ENCODE measurements around the gene PFDN1. TPM values are rescaled to one million over a fixed set of nuclear protein-coding genes. Genes with fewer than 3 reads are reported as not detected.
A peak's percentile ranks its signal among the peaks of the same experiment; 100 is the strongest.

The PFDN1 gene
- total and polyA plus RNA-seq, 9 of the 15 experiments (the other 6 are each of a cell fraction or from before 2014, with no cell fraction given), result 45.5 to 215 (median 78.0) TPM

GRCh38 chr5:140244525-140245025 lies 58.3 kb downstream of the PFDN1 start (continued):
- TF ChIP-seq HCFC1 (IDR thresholded peaks at IDR 0.05; ENCODE audit: low read depth, low read length) (peak; percentile 25; the same call in 1 of the 2 replicates), TEAD2 (tag; IDR thresholded peaks at IDR 0.05) (no peak), ZNF311 (CRISPR knock-in tag; IDR thresholded peaks at IDR 0.05) (no peak), CREB3L1 (IDR thresholded peaks at IDR 0.05; ENCODE audit: borderline replicate concordance, low read depth) (no peak), XRCC4 (IDR thresholded peaks at IDR 0.05; ENCODE audit: extremely low read depth, insufficient read depth, insufficient read length) (no peak), ZNF175 (CRISPR knock-in tag; IDR thresholded peaks at IDR 0.05; ENCODE audit: low read depth) (no peak), ARNT (IDR thresholded peaks at IDR 0.05) (peak in 1 of 2 experiments; percentile 51; a peak in 1 of 4 replicates), ZKSCAN1 (IDR thresholded peaks at IDR 0.05; ENCODE audit: low read depth, low read length) (0 out of 2 replicates have a peak, but pooled peaks have one; percentile 19), ZNF584 (CRISPR knock-in tag; IDR thresholded peaks at IDR 0.05; ENCODE audit: low read depth) (no peak), ZNF764 (CRISPR knock-in tag; IDR thresholded peaks at IDR 0.05; ENCODE audit: low read depth) (no peak), RB1 (IDR thresholded peaks at IDR 0.05; ENCODE audit: low read depth) (peak; percentile 84; the same call in 1 of the 2 replicates), ZC3H8 (IDR thresholded peaks at IDR 0.05) (no peak), SRSF1 (IDR thresholded peaks at IDR 0.05; ENCODE audit: low read depth, low read length) (no peak), ZC3H4 (CRISPR knock-in tag; IDR thresholded peaks at IDR 0.05; ENCODE audit: borderline replicate concordance) (no peak), ZNF778 (CRISPR knock-in tag; IDR thresholded peaks at IDR 0.05) (no peak), ZNF146 (CRISPR knock-in tag; IDR thresholded peaks at IDR 0.05; ENCODE audit: unreplicated experiment) (no peak), CREM (IDR thresholded peaks at IDR 0.05; ENCODE audit: low read depth) (peak; percentile 58; the same call in 1 of the 2 replicates), MIER1 (IDR thresholded peaks at IDR 0.05; ENCODE audit: low read depth) (no peak), ELF4 (CRISPR knock-in tag; IDR thresholded peaks at IDR 0.05) (no peak)
- TF ChIP-seq, protein P1, sequence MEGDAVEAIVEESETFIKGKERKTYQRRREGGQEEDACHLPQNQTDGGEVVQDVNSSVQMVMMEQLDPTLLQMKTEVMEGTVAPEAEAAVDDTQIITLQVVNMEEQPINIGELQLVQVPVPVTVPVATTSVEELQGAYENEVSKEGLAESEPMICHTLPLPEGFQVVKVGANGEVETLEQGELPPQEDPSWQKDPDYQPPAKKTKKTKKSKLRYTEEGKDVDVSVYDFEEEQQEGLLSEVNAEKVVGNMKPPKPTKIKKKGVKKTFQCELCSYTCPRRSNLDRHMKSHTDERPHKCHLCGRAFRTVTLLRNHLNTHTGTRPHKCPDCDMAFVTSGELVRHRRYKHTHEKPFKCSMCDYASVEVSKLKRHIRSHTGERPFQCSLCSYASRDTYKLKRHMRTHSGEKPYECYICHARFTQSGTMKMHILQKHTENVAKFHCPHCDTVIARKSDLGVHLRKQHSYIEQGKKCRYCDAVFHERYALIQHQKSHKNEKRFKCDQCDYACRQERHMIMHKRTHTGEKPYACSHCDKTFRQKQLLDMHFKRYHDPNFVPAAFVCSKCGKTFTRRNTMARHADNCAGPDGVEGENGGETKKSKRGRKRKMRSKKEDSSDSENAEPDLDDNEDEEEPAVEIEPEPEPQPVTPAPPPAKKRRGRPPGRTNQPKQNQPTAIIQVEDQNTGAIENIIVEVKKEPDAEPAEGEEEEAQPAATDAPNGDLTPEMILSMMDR (IDR thresholded peaks at IDR 0.05 in 2 of 3, conservative IDR thresholded peaks at IDR 0.05 in 1 of 3; ENCODE audit: insufficient read depth in 2 of 3, low read depth in 1 of 3, low read length in 3 of 3), result peak; percentile 81 to 90 (median 90)
- TF ChIP-seq, protein P2, sequence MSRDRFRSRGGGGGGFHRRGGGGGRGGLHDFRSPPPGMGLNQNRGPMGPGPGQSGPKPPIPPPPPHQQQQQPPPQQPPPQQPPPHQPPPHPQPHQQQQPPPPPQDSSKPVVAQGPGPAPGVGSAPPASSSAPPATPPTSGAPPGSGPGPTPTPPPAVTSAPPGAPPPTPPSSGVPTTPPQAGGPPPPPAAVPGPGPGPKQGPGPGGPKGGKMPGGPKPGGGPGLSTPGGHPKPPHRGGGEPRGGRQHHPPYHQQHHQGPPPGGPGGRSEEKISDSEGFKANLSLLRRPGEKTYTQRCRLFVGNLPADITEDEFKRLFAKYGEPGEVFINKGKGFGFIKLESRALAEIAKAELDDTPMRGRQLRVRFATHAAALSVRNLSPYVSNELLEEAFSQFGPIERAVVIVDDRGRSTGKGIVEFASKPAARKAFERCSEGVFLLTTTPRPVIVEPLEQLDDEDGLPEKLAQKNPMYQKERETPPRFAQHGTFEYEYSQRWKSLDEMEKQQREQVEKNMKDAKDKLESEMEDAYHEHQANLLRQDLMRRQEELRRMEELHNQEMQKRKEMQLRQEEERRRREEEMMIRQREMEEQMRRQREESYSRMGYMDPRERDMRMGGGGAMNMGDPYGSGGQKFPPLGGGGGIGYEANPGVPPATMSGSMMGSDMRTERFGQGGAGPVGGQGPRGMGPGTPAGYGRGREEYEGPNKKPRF (IDR thresholded peaks at IDR 0.05; ENCODE audit: low read depth, low read length), result no peak
- TF ChIP-seq, protein P3, sequence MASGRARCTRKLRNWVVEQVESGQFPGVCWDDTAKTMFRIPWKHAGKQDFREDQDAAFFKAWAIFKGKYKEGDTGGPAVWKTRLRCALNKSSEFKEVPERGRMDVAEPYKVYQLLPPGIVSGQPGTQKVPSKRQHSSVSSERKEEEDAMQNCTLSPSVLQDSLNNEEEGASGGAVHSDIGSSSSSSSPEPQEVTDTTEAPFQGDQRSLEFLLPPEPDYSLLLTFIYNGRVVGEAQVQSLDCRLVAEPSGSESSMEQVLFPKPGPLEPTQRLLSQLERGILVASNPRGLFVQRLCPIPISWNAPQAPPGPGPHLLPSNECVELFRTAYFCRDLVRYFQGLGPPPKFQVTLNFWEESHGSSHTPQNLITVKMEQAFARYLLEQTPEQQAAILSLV (tag; IDR thresholded peaks at IDR 0.05), result no peak

All from K562 (cell line).